Left colon (tissue), 2 donors: ENCODE measurements around the gene PIGW. TPM values are rescaled to one million over a fixed set of nuclear protein-coding genes. Genes with fewer than 3 reads are reported as not detected.
"Not testable (repeated sequence)": the region's sequence is repeated elsewhere in the genome, so short reads cannot be mapped to it uniquely, and the experiment has no call there.

Source experiments
- ATAC-seq: fragments of 200-7000 bp; cut with Tn5 transposase; one replicate; pipeline ENCODE4 v1.9.1; 2020; ENCODE audit warnings: mild to moderate bottlenecking, moderate library complexity
- DNase-seq, 2 donors: peaks; one replicate each; pipeline ENCODE4 v3.0.0-alpha.2; 2020
- intact Hi-C, 2 donors: fragments of 100-400 bp; cut with DNase I in 1 of 2; cut with micrococcal nuclease in 1 of 2; formaldehyde crosslinking; loops; one replicate each; pipeline versions ENCODE4 v1.11.2 to v1.14.0; 2022; cut with DNase I, micrococcal nuclease
- total RNA-seq, 2 donors: library from RNA; stranded (reverse); fragmentation: NEBNext Ultra II Directional; extraction: Animal tissue kit (Norgen Biotek cat#: 25700); gene quantifications; one replicate each; pipeline ENCODE4 v1.2.1, GENCODE V29; 2021
- donor health status: DM: no; HTN: no; CAD: no.
- donor health status: DM: yes; HTN: yes; CAD: no.

Gene PIGW
- total RNA-seq, 2 donors from 2014 or later: 6.0 to 9.3 TPM

DNA sequence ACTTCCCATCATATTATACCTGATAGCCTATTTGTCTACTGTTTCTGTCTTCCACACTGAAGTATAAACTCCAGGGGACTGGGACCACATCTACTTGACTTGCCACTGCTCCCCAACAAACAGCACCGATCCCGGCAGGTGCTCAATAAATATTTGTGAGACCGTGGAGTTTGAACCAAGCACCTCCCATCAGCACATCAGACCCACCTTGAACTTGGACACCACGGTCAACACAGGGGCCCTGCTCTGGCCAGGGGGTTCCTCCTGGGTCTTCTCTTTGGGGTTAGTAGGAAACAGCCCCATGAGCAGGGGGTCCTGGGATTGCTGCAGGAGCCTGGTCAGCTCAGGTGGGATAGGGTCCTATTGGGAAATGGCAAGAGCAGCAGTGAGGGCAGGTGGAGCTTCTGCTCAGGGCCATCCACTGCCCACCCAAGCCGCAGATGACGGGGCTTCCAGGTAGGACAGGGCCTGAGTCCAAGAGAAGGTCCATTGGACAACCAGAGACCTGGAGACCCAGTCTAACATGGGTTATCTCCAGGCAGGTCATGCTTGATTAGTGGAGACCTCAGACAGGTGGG is 28.4 kb upstream of the PIGW start:
- DNase-seq: no peak
- intact Hi-C loops: no loop called here
- ATAC-seq: no peak

DNA sequence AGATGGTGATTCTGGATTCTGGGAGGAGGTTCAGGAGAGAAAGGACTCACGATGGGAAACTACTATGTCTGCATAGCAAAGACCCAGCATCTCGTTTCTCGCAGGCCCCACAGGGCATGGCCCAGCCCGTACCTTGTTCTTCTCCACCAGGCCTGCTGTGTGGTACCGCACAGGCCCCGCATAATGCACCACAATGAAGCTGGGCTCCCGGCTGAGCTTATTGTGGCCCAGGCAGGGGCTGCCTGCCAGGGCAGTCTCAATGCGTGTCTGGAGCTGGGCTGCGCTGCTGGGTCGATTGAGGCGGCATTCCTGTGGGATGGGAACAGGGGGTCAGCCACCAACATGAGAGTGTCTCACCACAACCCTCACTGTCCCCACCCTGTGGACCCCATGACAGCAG is 28.0 kb upstream of the PIGW start:
- ATAC-seq: no peak
- intact Hi-C loops: no loop called here
- DNase-seq: no peak

DNA sequence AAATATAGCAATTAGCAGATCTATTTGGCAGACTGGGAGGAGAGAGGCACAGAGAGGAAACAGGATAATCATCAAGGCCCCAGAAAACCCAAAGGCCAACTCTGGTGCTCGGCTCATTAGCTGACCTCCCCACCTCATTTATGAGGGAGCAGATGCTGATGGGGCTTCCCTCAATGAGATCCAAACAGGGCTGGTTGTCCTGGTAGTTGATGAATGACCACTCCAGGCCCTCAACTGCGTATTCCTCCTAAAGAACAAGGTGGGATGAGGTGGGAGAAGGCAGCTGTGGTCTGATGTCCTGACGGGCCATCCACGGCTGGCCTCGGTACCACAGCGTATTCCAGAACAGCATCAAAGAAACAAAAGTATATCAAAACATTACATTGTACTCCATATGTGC is 27.5 kb upstream of the PIGW start:
- no peak for ATAC-seq

DNA sequence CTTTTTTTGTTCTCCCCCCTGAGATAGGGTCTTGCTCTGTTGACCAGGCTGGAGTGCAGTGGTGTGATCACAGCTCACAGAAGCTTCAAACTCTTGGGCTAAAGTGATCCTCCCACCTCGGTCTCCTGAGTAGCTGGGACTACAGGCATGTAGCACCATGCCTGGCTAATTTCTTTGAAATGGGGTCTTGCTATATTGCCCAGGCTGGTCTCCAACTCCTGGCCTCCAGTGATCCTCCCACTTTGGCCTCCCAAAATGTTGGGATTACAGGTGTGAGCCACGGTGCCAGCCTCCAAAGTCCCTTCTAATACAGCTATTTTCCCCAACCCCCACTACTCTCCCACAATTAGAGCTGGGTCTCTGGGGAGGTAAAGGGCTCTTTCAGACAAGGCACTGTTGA is 26.3 kb upstream of the PIGW start:
- ATAC-seq, DNase-seq, intact Hi-C loops: not testable (repeated sequence)

More for the DNA sequence above, 27.5 kb upstream of the PIGW start:
- intact Hi-C loops: no loop called here
- DNase-seq: no peak

DNA sequence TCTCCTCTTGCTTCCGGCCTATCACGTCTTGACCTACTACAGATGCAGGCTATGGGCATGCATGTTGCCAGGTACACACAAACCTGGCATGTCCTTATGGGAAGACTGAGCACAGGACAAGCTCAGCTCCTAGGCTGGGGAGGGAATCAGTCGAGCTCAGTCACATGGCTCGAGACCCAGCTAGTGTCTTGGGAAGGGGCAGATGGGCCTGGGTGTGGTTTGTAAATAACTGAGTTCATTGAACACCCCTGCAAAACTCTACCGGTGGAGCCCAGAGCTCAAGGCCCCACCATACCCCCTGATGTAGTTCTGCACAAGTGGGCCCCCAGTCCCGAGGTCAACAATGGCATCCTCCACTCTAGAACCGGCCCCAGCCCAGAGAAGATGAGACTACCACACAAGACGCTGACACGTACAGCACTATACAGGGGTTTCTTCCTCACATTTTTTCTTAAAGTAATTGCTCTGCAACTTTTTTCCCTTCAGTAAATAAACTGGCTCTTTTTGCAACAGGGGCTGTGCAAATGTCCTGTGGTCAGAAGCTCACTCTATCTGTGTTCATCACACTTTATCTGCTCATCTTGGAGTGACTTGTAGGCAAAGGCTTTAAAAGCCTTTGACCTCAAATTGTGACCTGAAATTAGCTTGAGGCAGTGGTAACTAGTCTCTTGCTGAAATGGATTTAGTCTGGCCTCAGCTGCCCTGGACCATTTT is 25.4 kb upstream of the PIGW start:
- intact Hi-C loops: no loop called here
- ATAC-seq: no peak

DNA sequence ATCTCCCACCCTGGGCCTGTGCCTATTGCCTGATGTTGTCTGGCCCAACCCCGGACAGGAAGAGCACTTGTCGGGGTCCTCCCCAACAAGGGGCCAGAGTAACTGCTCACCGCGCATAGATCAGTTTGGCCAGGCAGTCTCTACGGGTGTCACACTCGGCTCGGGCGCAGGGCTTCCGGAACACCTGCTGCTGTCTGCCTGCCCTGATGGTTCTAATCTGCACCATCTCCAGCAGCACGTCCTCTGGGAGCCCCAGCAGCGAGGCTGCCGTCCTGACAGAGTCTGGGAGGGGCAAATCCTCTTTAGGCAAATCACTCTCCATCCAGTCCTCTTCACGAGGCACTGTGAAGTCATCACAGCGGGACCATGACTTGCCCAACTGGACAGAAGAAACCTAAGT is 24.2 kb upstream of the PIGW start:
- DNase-seq (no peak), ATAC-seq (no peak)
- intact Hi-C loops: no loop called here

More for the DNA sequence above, 25.4 kb upstream of the PIGW start:
- no peak for DNase-seq

DNA sequence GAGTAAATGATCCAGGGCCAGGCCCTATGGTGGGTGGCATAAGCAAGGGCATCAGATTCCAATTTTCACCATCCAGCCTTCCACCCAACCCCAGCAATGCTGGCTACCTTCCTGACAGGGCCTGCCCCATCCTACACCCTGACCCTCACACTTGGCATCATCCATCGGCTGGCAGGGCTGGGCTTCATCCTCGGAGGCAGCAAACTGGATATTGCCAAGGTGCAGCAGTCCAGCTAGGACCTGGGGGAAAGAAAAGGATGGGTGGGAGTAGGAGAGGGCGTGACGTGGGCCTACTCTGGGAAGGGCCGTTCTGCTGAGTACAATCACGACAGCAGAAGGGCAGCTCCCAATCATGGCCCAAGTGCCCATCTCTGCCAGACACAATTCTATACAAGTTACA is 23.6 kb upstream of the PIGW start:
- no peak for DNase-seq
- intact Hi-C loops: no loop called here
- no peak for ATAC-seq

DNA sequence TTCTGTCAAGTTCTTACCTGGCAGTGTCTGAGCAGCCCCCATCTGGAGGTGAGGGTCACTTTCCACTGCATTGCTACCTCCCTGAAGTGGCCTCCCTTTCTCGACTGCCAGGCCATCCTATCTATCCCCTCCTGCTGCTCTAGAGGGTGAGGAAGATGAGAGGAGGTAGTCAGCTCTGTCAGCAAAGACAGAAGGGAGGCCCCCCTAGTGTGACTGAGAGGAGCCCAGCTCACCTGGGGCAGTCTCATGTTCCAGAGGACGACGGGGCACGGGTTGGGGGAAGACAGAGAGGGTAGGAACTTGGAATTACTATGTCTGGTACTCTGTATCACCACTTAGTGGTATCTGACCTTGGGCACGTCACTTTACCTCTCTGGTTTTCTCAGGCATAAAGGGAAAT is 22.1 kb upstream of the PIGW start:
- ATAC-seq: no peak
- no peak for DNase-seq
- intact Hi-C loops: no loop called here

DNA sequence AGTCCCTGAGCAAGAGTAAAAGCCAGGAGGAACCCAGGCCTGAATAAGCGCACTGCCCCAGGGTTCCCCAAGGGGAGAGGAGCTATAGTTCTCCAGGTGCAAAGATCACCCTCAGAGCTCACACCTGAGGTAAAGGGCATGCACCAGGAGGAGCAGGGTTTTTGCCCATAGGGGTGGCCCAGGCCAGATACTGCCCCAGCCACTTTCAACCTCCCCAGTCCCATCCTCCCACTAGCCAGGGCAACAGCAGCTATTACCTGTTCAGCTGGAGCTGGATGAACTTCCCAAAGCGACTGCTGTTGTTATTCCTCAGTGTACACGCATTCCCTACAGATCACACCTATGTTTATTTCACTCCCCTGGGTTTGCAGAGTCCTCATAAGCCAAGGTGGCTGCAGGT is 19.9 kb upstream of the PIGW start:
- intact Hi-C loops: no loop called here
- DNase-seq (no peak), ATAC-seq (no peak)

DNA sequence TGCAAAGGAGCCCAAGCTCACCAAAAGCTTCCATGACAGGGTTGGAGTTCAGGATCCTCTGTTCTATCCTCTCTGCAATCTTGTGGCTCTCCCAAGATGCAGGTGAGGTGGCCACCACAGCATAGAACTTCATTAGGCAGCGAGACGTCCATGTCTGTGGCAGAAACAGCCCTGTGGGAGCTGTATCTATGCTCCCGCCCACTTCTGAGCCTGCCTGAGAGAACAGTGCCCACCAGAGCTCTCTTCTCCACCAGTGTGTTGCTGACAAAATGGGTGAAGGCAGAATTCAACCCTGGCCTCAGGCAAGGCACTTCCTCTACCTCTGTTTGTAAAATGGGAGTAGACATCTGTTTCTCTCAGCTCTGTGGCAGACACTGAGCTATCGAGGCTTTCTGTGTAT is 18.9 kb upstream of the PIGW start:
- no peak for ATAC-seq
- intact Hi-C loops: no loop called here
- no peak for DNase-seq

DNA sequence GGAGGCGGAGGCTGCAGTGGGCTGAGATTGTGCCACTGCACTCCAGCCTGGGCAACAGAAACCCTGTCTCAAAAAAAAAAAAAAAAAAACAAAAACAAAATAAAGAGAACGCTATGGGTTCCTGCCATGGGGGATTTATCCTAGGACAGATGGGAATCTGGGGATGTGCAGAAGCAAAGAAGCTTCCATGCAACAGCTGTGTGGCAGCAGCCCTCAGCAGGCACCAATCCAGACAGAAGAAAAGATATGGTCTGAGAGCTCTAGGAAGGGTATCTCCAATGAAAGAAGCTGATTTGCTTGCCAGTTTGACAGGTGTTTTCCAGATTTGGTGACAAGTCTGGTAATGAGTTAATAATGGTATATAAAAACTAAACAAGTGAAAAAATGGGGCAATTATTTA is 11.7 kb upstream of the PIGW start:
- ATAC-seq (no peak), DNase-seq (no peak)
- intact Hi-C loops: no loop called here

DNA sequence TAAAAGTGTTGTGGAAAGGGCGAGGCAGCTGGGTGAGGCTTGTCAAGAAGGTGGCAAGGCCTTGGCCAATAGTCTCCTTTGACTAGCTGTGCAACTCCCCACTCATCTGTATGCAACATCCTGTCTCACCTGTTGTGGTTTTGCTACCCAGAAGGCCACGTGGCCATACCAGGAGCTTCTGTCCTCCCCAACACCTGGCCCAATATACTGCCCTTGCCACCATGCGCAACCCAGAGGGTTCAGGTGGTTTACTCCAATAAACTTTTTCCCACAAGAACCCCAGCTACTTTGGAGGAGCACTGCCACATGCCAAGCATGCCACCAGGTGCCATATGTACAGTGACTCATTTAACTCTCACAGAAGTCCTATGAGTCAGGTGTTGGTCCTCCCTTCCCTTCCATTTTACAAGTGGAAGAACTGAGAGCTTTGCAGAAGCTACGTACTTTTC is 10.3 kb upstream of the PIGW start:
- intact Hi-C loops: no loop called here
- ATAC-seq (peak; percentile 94), DNase-seq (no peak)

DNA sequence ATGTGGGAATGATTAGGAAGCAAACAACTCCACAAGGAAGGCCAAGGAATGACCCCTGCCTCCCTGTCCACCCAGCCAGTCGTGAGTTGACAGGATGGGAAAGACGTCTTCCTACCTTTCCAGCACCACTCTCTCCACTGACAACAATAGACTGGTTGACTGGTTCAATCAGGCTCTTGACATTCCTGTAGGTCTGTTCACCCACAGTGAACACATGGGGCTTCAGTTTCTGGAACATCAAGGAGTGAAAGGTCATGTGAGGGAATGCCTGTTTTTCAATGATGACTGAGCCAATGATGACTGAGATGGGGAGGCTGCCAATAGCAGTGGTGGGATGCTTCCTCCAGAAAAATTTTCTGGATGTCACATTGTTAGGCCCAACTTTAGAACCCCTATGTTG is 9.7 kb upstream of the PIGW start:
- DNase-seq (no peak), ATAC-seq (no peak)
- intact Hi-C loops: no loop called here

DNA sequence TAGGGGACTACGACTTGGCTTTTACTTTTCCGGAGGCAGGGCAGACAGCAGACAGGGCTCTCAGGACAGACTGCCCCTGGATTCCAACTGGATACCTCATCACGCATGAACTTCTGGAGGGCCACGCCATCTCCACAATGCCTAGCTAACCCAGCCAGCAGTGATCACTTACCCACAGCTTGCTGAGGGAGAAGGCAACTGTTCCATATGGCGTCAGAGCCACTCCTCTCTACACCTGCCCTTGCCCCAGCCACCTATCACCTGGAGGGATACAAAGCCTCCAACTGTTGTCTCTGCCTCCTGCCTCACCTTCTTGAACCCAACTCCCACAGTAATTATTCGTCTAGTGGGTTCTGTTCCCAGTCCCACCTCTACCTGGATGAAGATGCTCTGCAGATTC is 8.9 kb upstream of the PIGW start:
- DNase-seq (no peak), ATAC-seq (no peak)
- intact Hi-C loops: no loop called here

DNA sequence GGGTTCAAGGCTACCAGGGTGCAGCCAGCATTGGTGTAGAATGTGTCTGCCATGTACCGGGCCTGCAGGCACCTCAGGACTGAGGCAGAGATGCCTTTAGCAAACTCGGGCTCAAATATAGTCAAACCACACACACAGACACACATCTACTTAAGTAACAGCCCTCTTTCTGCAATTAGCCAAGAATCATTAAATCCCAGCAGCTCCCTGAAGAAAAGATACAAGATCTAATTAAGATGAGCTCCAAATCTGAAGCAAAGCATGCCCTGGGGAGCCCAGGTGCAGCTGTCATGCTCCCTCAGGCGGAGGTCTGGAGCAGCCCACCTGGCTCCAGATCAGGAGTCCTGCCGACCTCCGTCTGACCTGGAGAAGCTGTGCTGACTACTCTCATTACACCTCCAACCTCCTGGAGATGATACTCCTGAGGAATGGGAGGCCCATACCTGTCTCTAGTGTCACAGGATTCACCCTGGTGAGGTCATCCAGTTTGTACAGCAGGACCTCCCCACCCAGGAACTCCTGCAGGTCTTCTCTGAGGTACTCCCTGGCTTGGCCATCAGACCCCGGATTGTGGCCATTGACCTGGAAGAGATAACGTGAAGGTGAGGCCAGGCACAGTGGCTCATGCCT is 7.1 kb upstream of the PIGW start:
- intact Hi-C loops: no loop called here
- DNase-seq (no peak), ATAC-seq (no peak)

DNA sequence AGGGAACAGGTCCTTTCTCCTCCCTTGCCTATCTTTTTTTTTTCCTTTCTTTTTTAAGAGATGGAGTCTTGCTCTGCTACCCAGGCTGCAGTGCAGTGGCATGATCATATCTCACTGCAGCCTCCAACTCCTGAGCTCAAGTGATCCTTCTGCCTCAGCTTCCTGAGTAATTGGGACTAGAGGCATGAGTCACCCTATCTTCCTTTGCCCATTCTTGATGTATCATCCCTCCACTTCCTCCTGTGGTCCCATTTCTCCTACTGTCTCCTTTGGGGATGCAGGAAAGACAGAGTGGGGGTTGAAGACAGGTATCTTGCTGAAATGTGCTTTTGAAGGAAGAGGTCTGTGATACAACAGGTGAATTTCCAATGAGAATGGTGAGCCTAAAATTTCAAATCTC is 5.7 kb upstream of the PIGW start:
- ATAC-seq: no peak
- DNase-seq: no peak
- intact Hi-C loops: no loop called here

DNA sequence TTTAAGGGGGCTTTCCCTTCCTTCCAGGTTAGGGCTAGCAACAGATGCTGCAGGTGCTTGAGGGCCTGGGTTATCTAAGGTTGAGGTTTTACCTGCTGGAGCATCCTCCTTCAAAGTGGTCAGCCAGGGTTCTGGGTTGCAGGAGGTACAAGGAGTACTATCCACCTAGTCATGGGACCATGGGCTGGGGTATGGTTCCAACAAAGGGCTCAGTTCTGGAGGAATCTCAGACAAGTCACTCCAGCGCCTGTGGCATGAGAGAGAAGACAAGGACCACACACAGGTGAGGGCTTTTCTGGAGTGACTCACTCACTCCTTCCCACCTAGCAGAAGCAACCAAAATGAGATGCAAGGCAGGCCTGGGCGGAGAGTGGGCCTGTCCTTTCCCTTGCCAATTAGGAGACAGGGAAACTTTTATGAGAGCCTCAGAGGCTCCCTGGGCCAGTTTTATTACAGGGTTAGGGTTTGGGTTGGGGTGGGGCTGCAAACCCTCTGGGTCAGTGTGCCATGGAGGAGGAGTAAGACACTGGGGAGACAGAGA is 2.3 kb upstream of the PIGW start:
- DNase-seq (no peak), ATAC-seq (no peak)
- intact Hi-C loops: no loop called here

DNA sequence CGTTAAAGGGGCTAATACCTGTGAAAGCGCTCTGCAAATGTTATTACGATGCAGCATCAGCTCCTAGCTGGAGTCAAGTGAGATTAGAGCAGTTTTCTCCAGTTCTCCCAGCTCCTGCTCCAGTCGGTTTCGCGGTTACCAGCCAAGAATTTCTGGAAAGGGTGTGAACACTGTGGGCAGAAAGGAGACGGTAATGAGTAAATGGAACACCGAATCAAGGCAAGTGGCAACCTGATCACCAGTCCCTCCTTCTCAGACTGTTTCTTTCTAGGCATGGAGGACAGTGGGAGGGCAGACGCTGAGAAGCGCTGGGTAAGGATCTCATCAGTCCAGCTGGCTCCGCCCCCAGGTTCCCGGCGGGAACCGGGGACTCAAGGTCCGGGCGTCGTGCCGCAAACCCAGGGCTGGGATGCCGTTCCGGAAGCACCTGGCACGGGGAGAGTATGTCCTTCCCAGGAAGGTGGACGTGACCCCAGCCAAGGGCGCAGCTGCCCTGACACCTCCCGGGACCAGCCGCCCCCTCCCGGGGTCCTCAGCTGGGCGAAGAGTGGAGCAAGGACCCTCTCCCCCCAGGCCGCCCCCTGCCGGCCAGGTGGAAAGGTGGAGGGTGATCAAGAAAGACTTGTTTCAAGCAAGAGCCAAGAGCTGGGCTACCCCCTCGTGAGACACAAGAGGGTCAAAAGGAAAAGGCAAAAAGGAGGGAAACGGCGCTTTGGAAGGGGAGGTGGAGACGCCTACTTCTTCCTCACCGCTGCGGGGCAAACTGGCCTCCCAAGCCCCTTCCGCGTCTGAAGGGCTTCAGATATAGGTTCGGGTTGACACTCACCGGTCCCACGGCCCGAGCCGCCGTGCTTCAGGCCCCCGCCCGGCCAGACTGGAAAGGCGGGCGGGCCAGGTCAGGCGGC is 600 bp upstream of the PIGW start:
- peak; percentile 66 for ATAC-seq
- intact Hi-C loops: no loop called here
- DNase-seq: peak; percentile 81 to 85

DNA sequence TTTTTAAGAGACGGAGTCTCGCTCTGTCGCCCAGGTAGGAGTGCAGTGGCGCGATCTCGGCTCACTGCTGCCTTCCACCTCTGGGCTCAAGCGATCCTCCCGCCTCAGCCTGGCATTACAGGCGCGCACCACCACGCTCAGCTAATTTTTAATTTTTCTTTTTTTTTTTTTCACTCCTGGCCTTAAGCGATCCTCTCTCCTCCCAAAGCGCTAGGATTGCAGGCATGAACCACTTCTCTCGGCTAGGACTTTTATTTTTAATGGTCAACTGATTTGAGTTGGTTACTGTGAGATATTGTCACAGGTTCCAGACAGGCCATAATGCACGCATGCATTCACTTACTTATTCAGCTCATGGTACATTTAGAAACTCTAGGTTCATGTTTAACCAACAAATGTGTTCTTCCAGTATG is 888 bp downstream of the PIGW start:
- intact Hi-C loops: no loop called here
- ATAC-seq: no peak
- no peak for DNase-seq
